ENCODE results near the gene SPATA9. TPM values are rescaled to one million over a fixed set of nuclear protein-coding genes. Genes with fewer than 3 reads are reported as not detected.

Gene SPATA9
- total RNA-seq, 2 donors from 2014 or later, result 2.3 TPM; not detected in 1

DNA sequence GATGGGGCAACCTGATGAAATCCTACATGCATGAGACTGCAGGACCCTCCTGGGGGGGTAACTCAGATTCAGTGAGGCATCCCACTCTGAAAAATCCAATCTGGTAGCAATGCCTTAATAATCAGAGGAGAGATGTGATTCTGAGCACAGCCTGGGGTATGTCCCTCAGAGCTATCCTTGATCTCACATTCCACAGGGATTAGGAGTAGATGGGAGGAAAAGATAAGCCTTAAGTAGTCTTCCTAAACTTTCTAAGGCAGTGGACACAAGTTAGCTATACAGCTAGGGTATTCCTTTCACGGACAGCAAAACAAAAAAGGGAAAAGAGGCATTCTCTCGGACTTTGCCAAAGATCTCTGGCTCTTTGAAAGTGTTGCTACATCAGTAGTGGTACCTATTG is 3.9 kb upstream of the SPATA9 start:
- H3K9me3 ChIP-seq, result no peaks in the 10 kb centered on the region
- no peaks in the 10 kb centered on the region for H3K36me3 ChIP-seq
- TF ChIP-seq POLR2A (IDR thresholded peaks at IDR 0.05) (no peak), POLR2AphosphoS5 (IDR thresholded peaks at IDR 0.05) (no peak)
- TF ChIP-seq, protein P1, sequence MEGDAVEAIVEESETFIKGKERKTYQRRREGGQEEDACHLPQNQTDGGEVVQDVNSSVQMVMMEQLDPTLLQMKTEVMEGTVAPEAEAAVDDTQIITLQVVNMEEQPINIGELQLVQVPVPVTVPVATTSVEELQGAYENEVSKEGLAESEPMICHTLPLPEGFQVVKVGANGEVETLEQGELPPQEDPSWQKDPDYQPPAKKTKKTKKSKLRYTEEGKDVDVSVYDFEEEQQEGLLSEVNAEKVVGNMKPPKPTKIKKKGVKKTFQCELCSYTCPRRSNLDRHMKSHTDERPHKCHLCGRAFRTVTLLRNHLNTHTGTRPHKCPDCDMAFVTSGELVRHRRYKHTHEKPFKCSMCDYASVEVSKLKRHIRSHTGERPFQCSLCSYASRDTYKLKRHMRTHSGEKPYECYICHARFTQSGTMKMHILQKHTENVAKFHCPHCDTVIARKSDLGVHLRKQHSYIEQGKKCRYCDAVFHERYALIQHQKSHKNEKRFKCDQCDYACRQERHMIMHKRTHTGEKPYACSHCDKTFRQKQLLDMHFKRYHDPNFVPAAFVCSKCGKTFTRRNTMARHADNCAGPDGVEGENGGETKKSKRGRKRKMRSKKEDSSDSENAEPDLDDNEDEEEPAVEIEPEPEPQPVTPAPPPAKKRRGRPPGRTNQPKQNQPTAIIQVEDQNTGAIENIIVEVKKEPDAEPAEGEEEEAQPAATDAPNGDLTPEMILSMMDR (IDR thresholded peaks at IDR 0.05), result no peak
- DNase-seq (ENCODE audit: low spot score), result no peak
- H3K4me3 ChIP-seq, result no peak overlapping the region
- WGBS, result 83% methylated on average over 2 of the region's 2 CpGs
- H3K4me1 ChIP-seq (replicated peaks), result no peaks in the 10 kb centered on the region
- intact Hi-C loops (cut with DNase I), result no loop called here
- no peak overlapping the region for H3K27ac ChIP-seq
- H3K27me3 ChIP-seq (replicated peaks; ENCODE audit: insufficient read depth), result no peaks in the 10 kb centered on the region

GRCh38 chr5:95684361-95684760 is 1.6 kb upstream of the SPATA9 start:
- Histone ChIP-seq H3K27ac (no peak overlapping the region), H3K4me3 (no peak overlapping the region), H3K9me3 (no peaks in the 10 kb centered on the region), H3K4me1 (replicated peaks) (no peaks in the 10 kb centered on the region), H3K27me3 (replicated peaks; ENCODE audit: insufficient read depth) (no peaks in the 10 kb centered on the region), H3K36me3 (no peaks in the 10 kb centered on the region)
- TF ChIP-seq POLR2AphosphoS5 (IDR thresholded peaks at IDR 0.05), result no peak
- no peak for TF ChIP-seq POLR2A (IDR thresholded peaks at IDR 0.05)
- TF ChIP-seq, protein P1 (IDR thresholded peaks at IDR 0.05), result no peak
- WGBS, result 75% methylated on average over 2 of the region's 2 CpGs
- intact Hi-C loops (cut with DNase I), result no loop called here
- DNase-seq (ENCODE audit: low spot score), result no peak

DNA sequence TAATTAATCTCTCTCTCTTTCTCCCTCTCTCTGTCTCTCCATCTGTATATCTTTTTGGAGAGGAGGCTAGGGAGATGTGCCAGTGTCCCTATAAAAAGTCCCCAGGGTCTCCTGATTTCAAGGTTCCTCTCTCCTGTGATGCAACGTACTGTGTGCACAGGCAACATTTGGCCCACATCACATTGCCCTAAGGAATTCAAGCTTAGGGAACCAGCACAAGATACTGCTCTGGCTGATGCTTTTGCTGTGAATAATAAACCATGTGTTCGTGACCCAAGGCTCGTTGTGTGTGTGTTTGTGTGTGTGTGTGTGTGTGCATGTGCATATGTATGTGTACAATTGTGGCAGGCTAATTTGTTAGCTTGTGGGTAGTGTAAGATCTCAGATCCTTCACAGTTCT is 9.7 kb downstream of the SPATA9 start:
- H3K4me1 ChIP-seq (replicated peaks), result no peaks in the 10 kb centered on the region
- intact Hi-C loops (cut with DNase I), result no loop called here
- TF ChIP-seq POLR2A (IDR thresholded peaks at IDR 0.05) (no peak), POLR2AphosphoS5 (IDR thresholded peaks at IDR 0.05) (no peak)
- TF ChIP-seq, protein P1 (IDR thresholded peaks at IDR 0.05), result no peak
- 71% methylated on average over 3 of the region's 3 CpGs for WGBS
- no peak overlapping the region for H3K27ac ChIP-seq
- H3K4me3 ChIP-seq, result no peak overlapping the region
- no peaks in the 10 kb centered on the region for H3K27me3 ChIP-seq (replicated peaks; ENCODE audit: insufficient read depth)
- no peaks in the 10 kb centered on the region for H3K9me3 ChIP-seq
- no peaks in the 10 kb centered on the region for H3K36me3 ChIP-seq
- no peak for DNase-seq (ENCODE audit: low spot score)

DNA sequence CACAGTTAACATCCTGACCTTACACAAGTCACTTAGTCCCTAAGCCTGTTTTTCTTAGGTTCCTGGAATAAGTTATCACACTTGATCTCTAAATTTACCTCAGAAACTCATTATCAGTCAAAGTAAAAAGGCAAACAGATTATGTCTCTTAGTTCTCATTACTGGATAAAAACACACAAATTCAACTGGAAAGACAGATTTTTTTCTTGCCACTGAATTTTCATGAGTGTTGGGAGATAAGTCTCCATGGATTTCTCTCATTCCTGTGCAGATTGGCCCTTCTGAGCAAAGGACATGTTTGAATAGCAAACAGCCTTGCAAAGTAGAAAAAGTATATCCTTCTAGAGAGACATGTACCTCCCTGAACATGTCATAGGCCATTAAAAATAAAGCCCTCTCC is 10.2 kb downstream of the SPATA9 start:
- Histone ChIP-seq H3K27me3 (replicated peaks; ENCODE audit: insufficient read depth) (no peaks in the 10 kb centered on the region), H3K4me3 (no peak overlapping the region), H3K9me3 (no peaks in the 10 kb centered on the region), H3K27ac (no peak overlapping the region), H3K4me1 (replicated peaks) (no peaks in the 10 kb centered on the region), H3K36me3 (no peaks in the 10 kb centered on the region)
- intact Hi-C loops (cut with DNase I), result no loop called here
- no peak for TF ChIP-seq POLR2AphosphoS5 (IDR thresholded peaks at IDR 0.05)
- TF ChIP-seq, protein P1 (IDR thresholded peaks at IDR 0.05), result no peak
- TF ChIP-seq POLR2A (IDR thresholded peaks at IDR 0.05), result no peak
- DNase-seq (ENCODE audit: low spot score), result no peak

GRCh38 chr5:95671826-95672225 is 11.0 kb downstream of the SPATA9 start:
- H3K4me1 ChIP-seq (replicated peaks), result no peaks in the 10 kb centered on the region
- H3K27ac ChIP-seq, result no peak overlapping the region
- H3K9me3 ChIP-seq, result no peaks in the 10 kb centered on the region
- H3K27me3 ChIP-seq (replicated peaks; ENCODE audit: insufficient read depth), result no peaks in the 10 kb centered on the region
- DNase-seq (ENCODE audit: low spot score), result no peak
- 87% methylated on average over 1 of the region's 1 CpG for WGBS
- no peak overlapping the region for H3K4me3 ChIP-seq
- TF ChIP-seq, protein P1 (IDR thresholded peaks at IDR 0.05), result no peak
- no peak for TF ChIP-seq POLR2AphosphoS5 (IDR thresholded peaks at IDR 0.05)
- no peak for TF ChIP-seq POLR2A (IDR thresholded peaks at IDR 0.05)
- no peaks in the 10 kb centered on the region for H3K36me3 ChIP-seq
- intact Hi-C loops (cut with DNase I), result no loop called here
